Vagina (tissue), 2 donors: ENCODE data around the gene GPANK1. TPM values are rescaled to one million over a fixed set of nuclear protein-coding genes. Genes with fewer than 3 reads are reported as not detected.

Source experiments
- DNase-seq, 2 donors: peaks; one replicate each; pipeline ENCODE4 v3.0.0-alpha.2; 2017; ENCODE audit errors: extremely low spot score in 2 of 2
- H3K27ac ChIP-seq: fragments of 200-600 bp; sonication (generic); one replicate; pipeline ENCODE4 v1.5.1; 2019
- H3K27me3 ChIP-seq: fragments of 200-600 bp; sonication (generic); one replicate; pipeline ENCODE4 v1.5.1; 2019
- H3K36me3 ChIP-seq, 2 donors: fragments of 200-600 bp; sonication (generic); one replicate each; pipeline ENCODE4 v1.5.1; 2017 to 2019
- H3K4me1 ChIP-seq: fragments of 200-600 bp; sonication (generic); one replicate; pipeline ENCODE4 v1.5.1; 2019
- H3K4me3 ChIP-seq, 2 donors: fragments of 200-600 bp; sonication (generic); 1 replicate in 1 of 2; 2 replicates in 1 of 2; pipeline ENCODE4 v1.5.1; 2016 to 2019
- H3K9me3 ChIP-seq: fragments of 200-600 bp; sonication (generic); one replicate; pipeline ENCODE4 v1.5.1; 2019
- CTCF ChIP-seq, 3 experiments: fragments of 450-650 bp in 2 of 3; fragments of 200-600 bp in 1 of 3; sonication (generic) in 1 of 3; IDR thresholded peaks; one replicate each; pipeline ENCODE4 v1.5.1; 2017 to 2019; ENCODE audit warnings: antibody characterized with exemption in 3 of 3, mild to moderate bottlenecking in 2 of 3, moderate library complexity in 2 of 3
- POLR2A ChIP-seq, 2 donors: fragments of 450-650 bp; IDR thresholded peaks; one replicate each; pipeline ENCODE4 v1.6.1; 2017; ENCODE audit warnings: antibody characterized with exemption in 2 of 2, mild to moderate bottlenecking in 2 of 2, moderate library complexity in 2 of 2
- POLR2AphosphoS5 ChIP-seq, 2 donors: sonication (generic); formaldehyde crosslinking; IDR thresholded peaks; one replicate each; pipeline ENCODE4 v1.9.0; 2017; ENCODE audit warnings: antibody characterized with exemption in 2 of 2, mild to moderate bottlenecking in 2 of 2, low read depth in 1 of 2; ENCODE audit not compliant: insufficient read depth in 1 of 2
- intact Hi-C: fragments of 100-400 bp; cut with DNase I; formaldehyde crosslinking; loops from one replicate; pipeline ENCODE4 v1.15.1; 2023
- total RNA-seq: library from RNA; depleted of rRNA; stranded (reverse); fragments of >200 nt; gene quantifications from one replicate; pipeline ENCODE4 v1.2.3, GENCODE V29; 2016

Gene GPANK1
- total RNA-seq, 1 donor from 2014 or later = 16.9 TPM

GRCh38 chr6:31676322-31676903 lies 11.6 kb upstream of the GPANK1 start:
- no peak overlapping the region for H3K4me3 ChIP-seq
- no peaks in the 10 kb centered on the region for H3K27me3 ChIP-seq
- H3K4me1 ChIP-seq = peaks cover 11% of the 10 kb centered on the region
- H3K27ac ChIP-seq = no peak overlapping the region
- no peak for DNase-seq
- no peaks in the 10 kb centered on the region for H3K9me3 ChIP-seq
- H3K36me3 ChIP-seq = peaks cover 3 to 20% of the 10 kb centered on the region in 2 donors
- intact Hi-C loops = loop anchor here (10.0 kb wide), 1 partner anchor 278 kb away; the partner anchor contains the start of genes NELFE and SKIC2
- TF ChIP-seq POLR2AphosphoS5 (IDR thresholded peaks at IDR 0.05; ENCODE audit: insufficient read depth in 1 of 2, low read depth in 1 of 2) (no peak), POLR2A (IDR thresholded peaks at IDR 0.05) (no peak), CTCF (IDR thresholded peaks at IDR 0.05) (no peak)

GRCh38 chr6:31669676-31670075 lies 4.9 kb upstream of the GPANK1 start, which contains the start of gene LY6G5B:
Gene LY6G5B, plus strand, starts transcription at chr6:31669976. Its CDS starts 975 bp downstream, at chr6:31670951.
- intact Hi-C loops = loop anchor here (2.0 to 10.0 kb wide), 2 partner anchors 31 to 285 kb away; partner anchors contain the start of genes NELFE and SKIC2
- H3K36me3 ChIP-seq = peaks cover 3 to 67% of the 10 kb centered on the region in 2 donors
- no peak for DNase-seq

GRCh38 chr6:31666337-31666965 lies 1.7 kb upstream of the GPANK1 start:
- intact Hi-C loops = no loop called here
- DNase-seq = no peak
- peak overlapping the region; percentile 95 for H3K27ac ChIP-seq
- TF ChIP-seq POLR2AphosphoS5 (IDR thresholded peaks at IDR 0.05; ENCODE audit: insufficient read depth in 1 of 2, low read depth in 1 of 2) (no peak), CTCF (IDR thresholded peaks at IDR 0.05) (no peak), POLR2A (IDR thresholded peaks at IDR 0.05) (no peak)
- H3K27me3 ChIP-seq = no peaks in the 10 kb centered on the region
- peaks cover 51% of the 10 kb centered on the region for H3K4me1 ChIP-seq
- no peaks in the 10 kb centered on the region for H3K9me3 ChIP-seq
- peaks cover 0 to 55% of the 10 kb centered on the region in 2 donors for H3K36me3 ChIP-seq
- H3K4me3 ChIP-seq = peak overlapping the region; percentile 79 to 95

More at GRCh38 chr6:31669676-31670075, 4.9 kb upstream of the GPANK1 start, which contains the start of gene LY6G5B:
- Histone ChIP-seq H3K27ac (no peak within 1 kb of the TSS), H3K27me3 (no peaks in the 10 kb centered on the region), H3K9me3 (no peaks in the 10 kb centered on the region), H3K4me1 (peaks cover 24% of the 10 kb centered on the region), H3K4me3 (no peak within 1 kb of the TSS)
- no peak for TF ChIP-seq POLR2A (IDR thresholded peaks at IDR 0.05)
- TF ChIP-seq POLR2AphosphoS5 (IDR thresholded peaks at IDR 0.05; ENCODE audit: insufficient read depth in 1 of 2, low read depth in 1 of 2) = no peak
- TF ChIP-seq CTCF (IDR thresholded peaks at IDR 0.05) = no peak

GRCh38 chr6:31665501-31666336 lies 922 bp upstream of the GPANK1 start, which contains the start of gene CSNK2B:
Gene CSNK2B, plus strand, starts transcription at chr6:31666080. Its CDS starts 752 bp downstream, at chr6:31666832.
- H3K36me3 ChIP-seq = peaks cover 0 to 48% of the 10 kb centered on the region in 2 donors
- H3K4me1 ChIP-seq = peaks cover 59% of the 10 kb centered on the region
- intact Hi-C loops = no loop called here

More at GRCh38 chr6:31665501-31666336, 922 bp upstream of the GPANK1 start, which contains the start of gene CSNK2B:
- DNase-seq = peak in 1 of 2 donors; percentile 99
- Histone ChIP-seq H3K9me3 (no peaks in the 10 kb centered on the region), H3K4me3 (peak within 1 kb of the TSS; percentile 79 to 95), H3K27ac (peak within 1 kb of the TSS; percentile 95), H3K27me3 (no peaks in the 10 kb centered on the region)
- TF ChIP-seq POLR2A (IDR thresholded peaks at IDR 0.05) (peak; percentile 73 to 83), POLR2AphosphoS5 (IDR thresholded peaks at IDR 0.05; ENCODE audit: insufficient read depth in 1 of 2, low read depth in 1 of 2) (peak; percentile 94 to 97), CTCF (IDR thresholded peaks at IDR 0.05) (no peak)
